Panc1 (cell line): Measurements from ENCODE around the gene CMTM3.

Source experiments
- POLR2AphosphoS5 ChIP-seq: IDR thresholded peaks from 2 replicates; pipeline ENCODE4 v1.6.1; 2012; ENCODE audit warnings: mild to moderate bottlenecking, low read depth, low read length, moderate library complexity
- TCF7L2 ChIP-seq: IDR thresholded peaks from 2 replicates; pipeline ENCODE4 v1.6.1; 2011; ENCODE audit warnings: mild to moderate bottlenecking, low read depth, low read length, inconsistent platforms
- TF ChIP-seq, protein P1 (sequence below): fragments of 450-650 bp; IDR thresholded peaks from 2 replicates; pipeline ENCODE4 v1.5.1; 2017; ENCODE audit warnings: mild to moderate bottlenecking
- TF ChIP-seq, protein P2 (sequence below), 2 experiments: IDR thresholded peaks; 2 replicates each; pipeline ENCODE4 v1.6.1; 2011 to 2012; ENCODE audit warnings: low read depth in 2 of 2, control low read depth in 1 of 2, low read length in 1 of 2, mild to moderate bottlenecking in 1 of 2, moderate library complexity in 1 of 2; ENCODE audit not compliant: insufficient read depth in 1 of 2

DNA sequence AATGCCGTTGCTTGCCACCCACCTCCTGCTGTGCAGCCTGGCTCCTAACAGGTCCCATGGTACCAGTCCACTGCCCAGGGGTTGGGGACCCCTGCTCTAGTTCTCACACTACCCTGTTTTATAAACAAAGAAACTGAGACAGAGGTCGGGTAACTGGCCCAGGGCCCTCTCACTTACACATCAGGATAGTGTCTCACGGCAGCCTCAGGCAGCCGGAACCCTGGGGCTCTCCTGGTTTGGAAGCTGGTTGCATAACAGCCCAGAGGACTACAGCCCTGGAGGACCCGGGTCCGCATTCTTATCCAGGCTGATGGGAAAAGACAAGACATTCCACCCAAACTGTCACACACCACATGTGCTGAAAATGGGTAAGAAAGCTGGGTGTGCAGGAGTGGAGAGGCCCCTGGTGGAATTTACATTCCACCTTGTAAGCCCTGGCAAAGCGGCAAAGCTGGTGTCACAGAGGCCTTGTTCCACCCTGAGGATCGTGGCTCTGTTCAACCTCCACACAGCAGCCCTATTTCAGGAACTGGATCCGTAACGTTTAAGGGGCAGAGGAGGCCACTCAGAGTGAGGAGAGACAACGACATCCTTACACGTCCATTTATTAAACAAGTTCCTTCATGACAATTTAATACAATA, 9.8 kb downstream of the CMTM3 start:
- TF ChIP-seq, protein P1, sequence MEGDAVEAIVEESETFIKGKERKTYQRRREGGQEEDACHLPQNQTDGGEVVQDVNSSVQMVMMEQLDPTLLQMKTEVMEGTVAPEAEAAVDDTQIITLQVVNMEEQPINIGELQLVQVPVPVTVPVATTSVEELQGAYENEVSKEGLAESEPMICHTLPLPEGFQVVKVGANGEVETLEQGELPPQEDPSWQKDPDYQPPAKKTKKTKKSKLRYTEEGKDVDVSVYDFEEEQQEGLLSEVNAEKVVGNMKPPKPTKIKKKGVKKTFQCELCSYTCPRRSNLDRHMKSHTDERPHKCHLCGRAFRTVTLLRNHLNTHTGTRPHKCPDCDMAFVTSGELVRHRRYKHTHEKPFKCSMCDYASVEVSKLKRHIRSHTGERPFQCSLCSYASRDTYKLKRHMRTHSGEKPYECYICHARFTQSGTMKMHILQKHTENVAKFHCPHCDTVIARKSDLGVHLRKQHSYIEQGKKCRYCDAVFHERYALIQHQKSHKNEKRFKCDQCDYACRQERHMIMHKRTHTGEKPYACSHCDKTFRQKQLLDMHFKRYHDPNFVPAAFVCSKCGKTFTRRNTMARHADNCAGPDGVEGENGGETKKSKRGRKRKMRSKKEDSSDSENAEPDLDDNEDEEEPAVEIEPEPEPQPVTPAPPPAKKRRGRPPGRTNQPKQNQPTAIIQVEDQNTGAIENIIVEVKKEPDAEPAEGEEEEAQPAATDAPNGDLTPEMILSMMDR: no peak
- TF ChIP-seq POLR2AphosphoS5 (no peak), TCF7L2 (no peak)
- TF ChIP-seq, protein P2, sequence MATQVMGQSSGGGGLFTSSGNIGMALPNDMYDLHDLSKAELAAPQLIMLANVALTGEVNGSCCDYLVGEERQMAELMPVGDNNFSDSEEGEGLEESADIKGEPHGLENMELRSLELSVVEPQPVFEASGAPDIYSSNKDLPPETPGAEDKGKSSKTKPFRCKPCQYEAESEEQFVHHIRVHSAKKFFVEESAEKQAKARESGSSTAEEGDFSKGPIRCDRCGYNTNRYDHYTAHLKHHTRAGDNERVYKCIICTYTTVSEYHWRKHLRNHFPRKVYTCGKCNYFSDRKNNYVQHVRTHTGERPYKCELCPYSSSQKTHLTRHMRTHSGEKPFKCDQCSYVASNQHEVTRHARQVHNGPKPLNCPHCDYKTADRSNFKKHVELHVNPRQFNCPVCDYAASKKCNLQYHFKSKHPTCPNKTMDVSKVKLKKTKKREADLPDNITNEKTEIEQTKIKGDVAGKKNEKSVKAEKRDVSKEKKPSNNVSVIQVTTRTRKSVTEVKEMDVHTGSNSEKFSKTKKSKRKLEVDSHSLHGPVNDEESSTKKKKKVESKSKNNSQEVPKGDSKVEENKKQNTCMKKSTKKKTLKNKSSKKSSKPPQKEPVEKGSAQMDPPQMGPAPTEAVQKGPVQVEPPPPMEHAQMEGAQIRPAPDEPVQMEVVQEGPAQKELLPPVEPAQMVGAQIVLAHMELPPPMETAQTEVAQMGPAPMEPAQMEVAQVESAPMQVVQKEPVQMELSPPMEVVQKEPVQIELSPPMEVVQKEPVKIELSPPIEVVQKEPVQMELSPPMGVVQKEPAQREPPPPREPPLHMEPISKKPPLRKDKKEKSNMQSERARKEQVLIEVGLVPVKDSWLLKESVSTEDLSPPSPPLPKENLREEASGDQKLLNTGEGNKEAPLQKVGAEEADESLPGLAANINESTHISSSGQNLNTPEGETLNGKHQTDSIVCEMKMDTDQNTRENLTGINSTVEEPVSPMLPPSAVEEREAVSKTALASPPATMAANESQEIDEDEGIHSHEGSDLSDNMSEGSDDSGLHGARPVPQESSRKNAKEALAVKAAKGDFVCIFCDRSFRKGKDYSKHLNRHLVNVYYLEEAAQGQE (IDR thresholded peaks at IDR 0.05; ENCODE audit: insufficient read depth in 1 of 2, low read depth in 2 of 2, low read length in 1 of 2): no peak
